Stromal cell of bone marrow (primary cell): ENCODE measurements around the gene BICC1.
A peak's percentile ranks its signal among the peaks of the same experiment; 100 is the strongest.
"Not testable (repeated sequence)": the region's sequence is repeated elsewhere in the genome, so short reads cannot be mapped to it uniquely, and the experiment has no call there.

ENCODE experiments used
- DNase-seq: peaks from one replicate; pipeline ENCODE4 v3.0.0-alpha.2; 2012; ENCODE audit warnings: low read depth

Gene BICC1

DNA sequence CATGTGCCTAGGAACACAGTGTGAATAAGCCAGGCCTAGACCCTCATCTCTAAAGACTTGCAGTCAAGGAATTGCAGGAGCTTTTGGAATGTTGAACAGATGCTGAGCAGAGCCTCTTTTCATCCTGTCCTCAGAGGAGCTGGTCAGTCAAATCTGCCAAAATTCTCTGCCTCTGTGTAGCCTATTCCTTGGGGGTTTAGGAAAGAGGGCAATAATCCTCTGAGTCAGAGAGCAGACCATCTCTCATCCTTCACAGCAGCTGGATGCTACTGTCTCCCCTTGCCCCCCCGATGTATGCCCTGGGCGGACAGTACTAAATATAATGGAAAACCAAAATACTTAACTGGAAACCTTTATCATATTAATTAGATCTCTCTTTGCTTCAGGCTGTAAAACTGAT lies 52.6 kb downstream of the BICC1 start:
- no peak for DNase-seq

DNA sequence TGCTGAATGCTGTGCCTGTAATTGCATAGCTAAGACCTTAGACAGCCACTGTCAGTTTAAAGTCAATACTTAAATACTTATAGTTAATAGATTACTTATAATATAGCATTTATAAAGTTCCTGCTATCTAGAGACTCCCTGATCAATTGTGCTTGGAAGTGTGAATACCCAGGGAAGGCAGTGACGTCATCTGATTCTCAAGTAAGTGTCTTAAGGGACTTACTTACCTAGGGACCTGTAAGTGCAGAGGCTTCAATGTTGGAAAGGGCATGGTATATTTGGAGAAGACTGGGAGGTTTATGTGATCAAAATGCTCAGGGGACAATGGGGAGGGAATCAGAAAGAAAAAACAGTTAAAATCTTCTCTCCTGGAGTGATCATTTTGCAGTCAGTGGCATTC lies 55.0 kb downstream of the BICC1 start:
- no peak for DNase-seq

DNA sequence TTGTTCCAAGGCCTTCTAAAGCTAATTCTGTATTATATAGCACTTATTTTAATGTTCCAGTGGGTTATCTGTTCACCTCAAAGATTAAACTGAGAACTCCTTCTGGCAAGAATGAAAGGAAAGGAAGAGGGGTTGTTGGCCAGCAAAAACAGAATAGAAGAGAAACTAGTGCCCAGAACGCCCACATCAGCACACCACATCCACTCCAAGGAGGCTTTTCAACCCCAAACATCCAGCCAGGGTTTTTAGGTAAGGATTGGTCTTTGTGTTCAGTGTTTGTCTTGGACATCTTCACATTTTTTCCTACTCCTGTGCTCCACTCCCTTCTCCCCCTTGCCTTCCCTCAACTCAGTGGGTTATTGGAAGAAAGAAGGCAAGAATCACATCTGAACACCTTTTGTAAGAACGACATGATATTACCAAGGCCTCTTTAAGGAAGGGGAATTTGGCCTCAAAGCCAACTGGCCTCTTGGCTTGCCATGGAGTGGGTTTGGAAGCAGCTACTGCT lies 55.8 kb downstream of the BICC1 start:
- DNase-seq: no peak

DNA sequence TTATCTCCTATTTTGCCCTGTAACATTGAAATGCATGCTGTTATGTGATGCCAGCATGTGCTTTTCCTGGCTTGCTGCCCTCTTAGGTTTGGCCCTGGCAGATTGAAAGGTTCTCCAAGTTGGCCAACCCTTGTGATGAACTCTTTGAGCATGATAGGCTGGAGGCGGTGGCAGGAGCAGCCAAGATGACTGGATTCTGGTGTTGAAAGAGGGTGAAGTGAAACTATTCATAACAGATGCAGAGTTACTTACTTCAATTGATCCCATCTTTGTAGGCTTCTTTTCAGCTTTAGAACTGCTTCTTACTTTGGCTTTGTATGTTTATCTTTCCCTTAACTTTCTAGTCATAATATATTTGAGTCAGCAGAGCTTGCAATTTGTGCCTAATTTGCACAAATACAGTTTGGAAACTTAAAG lies 57.6 kb downstream of the BICC1 start:
- DNase-seq: peak; percentile 49

DNA sequence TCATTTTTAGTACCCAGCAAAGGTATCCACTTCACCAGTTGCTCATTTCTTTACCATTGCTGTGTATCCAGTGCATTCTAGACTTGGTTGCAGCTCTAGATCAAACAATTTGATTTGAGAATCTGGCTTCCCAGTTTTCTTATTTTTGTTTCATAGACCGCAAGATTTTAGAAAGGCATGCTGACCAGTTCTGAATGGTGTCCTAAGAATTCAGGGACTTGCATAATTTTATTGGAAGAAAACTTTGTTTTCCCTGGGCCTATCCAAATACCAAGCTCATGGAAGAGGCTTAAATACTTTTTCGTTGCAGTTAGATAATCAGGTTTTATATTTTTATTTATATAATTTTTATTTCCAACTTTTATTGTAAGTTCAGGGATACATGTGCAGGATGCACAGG lies 58.3 kb downstream of the BICC1 start:
- DNase-seq: peak; percentile 31

DNA sequence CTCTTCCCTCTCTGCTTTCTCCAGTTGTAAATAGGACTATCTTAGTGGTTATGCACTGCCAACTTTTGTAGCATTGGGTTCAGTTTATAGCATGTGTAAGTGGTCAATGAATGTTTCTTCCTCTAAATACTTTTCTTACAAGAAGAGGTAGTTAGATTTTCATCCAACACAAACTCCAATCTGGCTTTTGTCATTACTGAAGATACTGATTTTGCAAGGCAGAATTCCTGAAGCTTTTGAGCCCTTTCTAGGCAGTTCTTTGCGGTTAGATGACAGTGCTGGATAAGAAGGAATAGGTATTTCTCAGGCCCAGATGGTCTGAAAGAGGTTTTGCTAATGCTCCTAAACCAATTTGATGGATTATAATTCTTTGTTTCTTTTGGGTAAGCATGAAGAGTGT lies 60.5 kb downstream of the BICC1 start:
- no peak for DNase-seq

DNA sequence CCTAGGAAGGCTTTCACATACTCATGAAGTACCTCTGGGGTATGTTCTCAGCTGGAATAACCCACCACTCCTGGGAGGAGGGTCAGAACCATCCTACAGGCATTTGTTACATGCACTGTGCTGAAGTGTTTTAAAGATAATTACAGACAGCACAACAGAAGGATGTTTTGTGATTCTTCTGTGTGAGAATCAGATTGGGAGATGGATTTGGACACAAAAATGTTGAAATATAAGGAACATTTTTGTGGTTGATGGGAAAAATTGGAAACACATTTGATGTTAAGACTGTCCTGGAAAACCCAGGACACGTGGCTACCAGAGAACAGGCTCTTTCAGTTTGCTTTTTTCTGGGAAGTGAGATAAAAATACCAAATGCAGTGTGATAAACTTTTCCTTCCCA lies 61.4 kb downstream of the BICC1 start:
- peak; percentile 38 for DNase-seq

DNA sequence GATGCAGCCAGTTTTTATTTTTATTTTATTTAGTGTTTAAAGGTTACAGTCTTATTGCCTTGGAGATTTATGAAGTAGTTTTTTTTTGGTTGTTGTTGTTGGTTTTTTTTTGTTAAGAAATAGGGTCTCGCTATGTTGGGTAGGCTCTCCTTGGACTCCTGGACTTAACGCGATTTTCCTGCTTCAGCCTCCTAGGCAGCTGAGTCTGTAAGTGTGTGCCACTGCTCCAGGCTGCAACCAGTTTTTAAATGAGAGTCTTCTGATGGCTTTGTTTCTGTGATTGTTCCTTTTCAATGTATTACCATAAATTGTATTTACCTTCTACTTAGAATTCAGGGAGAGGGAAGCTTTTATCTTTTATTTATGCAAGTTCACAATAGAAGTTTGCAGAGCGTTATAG lies 62.8 kb downstream of the BICC1 start:
- no peak for DNase-seq

DNA sequence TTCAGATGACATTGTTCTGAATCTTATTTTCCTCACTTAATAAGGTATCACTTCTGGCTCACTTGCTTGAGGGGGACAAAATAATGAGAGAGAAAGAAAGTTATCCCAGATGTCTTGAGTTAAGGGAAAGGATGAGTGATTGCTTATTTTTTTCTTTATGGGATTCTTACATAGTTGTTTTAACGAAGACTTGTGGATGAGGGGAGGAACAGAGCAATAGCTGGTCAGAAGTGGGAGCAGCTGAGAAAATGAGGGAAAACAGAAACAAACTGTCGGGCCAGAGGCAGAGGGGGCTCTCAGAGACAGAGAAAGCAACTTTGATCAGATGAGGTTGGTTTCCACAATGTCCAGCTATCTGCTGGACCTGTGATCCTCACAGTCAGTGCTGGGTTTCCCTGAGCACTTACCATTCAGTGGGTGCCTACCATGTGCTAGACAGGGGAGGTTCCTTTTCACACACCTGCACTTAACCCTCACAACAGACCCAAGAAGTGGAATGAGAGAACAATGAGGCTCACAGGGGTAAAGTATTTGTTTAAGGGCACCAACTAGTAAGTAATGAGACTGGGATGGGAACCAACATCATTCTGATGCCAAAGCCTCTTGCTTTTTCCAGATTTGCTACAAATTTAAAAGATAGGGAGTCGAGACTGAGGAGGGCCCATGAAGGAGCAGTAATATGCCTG lies 64.2 kb downstream of the BICC1 start:
- DNase-seq: no peak

DNA sequence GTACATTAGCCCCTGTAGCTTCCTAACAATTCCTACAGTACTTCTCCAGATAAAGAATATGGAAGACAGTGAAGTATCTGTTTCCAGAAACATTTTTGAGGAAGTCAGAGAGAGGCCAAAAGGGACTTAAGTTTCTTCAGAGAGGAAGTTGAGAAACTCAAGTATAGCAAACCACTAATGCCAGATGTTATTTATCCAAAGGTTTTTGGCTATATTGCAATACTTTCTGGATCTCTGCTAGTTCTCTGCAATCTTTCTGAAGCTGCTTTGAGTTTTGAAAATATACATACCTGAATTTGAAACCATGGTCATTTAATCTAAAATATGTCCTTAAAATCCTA lies 64.7 kb downstream of the BICC1 start:
- DNase-seq: peak; percentile 73

DNA sequence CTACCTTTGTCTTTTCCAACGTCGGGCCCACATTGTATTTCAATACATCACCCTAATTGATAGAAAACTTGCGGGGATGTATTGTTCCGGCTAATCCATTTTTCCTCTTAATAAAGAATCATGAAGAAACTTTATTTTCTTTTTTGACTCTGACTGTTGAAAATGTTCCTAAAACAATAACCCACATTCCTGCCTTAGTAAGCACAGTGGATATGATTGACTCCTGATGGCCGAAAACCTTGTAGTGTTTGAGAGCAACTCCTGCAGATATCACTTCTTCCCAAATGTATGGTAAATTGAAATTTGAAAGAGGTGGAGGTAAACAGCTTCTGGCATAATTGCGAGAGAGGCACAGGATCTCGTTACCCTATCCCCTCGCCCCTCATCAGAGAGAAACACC lies 65.7 kb downstream of the BICC1 start:
- DNase-seq: no peak

DNA sequence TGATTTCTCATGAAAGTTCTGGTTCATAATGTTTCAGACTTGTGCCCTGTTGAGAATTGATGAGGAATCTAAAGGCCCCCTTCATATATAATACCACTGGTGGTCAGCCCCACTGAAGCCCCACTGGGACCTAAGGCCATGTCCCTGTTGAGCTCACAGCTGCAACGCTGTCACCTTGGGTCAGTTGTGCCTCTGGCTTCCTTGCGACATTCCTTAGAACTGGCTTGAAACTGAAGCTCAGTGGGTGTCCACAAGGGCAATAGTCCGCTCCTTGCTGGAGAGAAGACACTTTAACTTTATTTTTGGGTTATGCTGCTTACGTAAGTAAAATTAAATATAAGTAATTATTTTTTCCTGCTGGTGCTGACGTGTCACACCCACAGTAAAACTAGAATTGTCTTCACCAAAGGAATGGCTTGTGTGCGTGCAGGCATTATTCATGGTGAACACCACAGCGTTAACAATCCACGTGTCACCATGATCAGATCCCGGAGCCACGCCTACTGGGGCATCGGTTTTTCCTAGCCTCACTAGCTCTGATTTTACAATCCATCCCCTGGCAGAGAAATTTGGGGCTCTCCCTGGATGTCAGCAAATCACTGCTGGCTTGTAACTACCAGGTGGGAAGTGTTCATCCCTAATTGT lies 66.5 kb downstream of the BICC1 start:
- no peak for DNase-seq

DNA sequence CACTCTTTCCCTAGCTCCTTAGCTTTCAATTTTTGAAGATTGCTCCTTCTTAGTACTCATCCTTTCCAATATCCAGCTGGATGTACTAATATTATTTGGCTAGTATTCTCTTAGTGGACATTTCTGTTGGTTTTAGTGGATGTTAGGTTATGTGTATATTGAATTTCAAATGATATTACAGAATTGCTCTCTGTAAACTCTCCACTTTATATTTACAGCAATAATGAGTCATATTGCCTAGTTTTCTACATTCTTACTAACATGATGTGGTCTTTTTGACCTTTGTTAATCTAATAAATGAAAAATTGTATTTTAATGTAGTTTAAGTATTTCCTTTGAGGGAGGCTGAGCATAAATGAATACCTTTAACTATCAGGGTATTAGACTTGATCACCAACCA lies 69.4 kb downstream of the BICC1 start:
- DNase-seq: no peak

DNA sequence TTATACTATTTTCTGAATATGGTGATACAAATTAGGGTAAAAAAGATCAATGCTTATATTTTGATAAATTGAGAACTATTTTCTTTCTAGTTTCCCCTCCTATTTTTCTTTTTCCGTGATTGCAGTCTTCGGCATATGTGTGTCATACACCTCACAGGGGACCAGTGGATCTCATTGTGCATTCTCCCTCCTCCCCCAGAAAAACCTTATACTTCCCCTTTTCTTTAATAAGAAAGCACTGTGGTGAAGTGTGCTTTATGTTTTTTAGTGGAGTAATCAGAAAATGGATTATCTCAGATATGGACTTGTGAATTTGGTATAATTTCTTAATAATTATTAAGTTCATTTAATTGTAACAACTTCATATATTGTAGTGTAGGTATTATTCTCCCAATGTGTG lies 72.8 kb downstream of the BICC1 start:
- no peak for DNase-seq

DNA sequence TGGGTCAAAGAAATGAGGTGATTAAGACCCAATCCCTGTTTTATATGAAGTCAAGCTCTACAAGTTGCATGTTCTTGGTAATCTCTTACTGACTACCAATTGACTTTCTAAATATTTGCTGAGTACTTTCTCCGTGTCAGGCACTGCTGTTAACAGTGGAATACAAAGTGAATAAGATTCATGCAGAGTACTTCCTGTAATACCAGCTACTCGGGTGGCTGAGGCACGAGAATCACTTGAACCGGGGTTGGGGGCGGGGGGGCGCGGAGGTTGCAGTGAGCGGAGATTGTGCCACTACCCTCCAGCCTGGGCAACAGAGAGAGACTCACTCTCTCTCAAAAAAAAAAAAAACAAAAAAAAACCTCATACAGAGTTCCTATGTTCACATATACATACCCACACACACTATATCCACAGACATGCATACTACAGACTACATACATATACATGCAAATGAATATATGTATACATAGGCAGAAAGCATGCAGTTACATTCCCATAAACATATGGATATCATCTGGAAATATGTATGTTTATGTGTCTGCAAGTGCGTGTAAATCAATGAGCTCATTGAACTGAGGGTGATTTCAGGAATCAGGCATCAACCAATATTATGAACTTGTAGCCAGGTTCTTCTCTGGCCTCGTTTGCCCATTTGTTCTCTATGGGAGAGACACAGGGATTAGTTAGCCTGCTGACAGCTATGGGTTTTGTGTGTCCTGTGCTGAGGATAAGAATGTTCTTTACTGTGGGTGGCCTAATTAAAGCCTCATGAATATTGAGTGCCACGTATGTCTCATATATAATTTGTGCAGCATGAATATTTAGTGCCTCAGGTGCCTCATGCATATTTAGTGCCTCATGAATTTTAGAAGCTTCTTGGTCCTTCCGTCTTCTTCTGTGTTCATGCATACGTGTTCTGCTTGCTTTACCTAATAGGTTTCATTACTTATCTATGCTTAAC lies 73.9 kb downstream of the BICC1 start:
- no peak for DNase-seq

DNA sequence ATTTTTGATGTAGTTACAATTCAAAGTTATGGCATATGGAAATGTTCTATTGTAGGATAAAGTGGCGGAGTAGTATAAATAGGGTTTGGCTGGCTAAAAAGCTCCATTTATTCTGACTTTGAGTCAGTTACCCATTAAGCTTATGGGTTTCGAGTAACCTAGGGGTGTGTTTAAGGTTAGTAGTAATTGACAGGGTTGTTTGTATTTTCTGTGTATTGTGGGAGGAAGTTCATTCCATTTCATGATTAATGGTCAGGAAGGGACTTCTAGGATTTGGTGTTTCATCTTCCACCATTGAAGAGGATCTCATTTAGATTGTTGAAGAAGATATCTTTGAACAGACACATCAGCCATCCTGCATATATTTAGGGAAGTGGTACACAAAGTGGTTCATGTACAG lies 75.0 kb downstream of the BICC1 start:
- DNase-seq: no peak

DNA sequence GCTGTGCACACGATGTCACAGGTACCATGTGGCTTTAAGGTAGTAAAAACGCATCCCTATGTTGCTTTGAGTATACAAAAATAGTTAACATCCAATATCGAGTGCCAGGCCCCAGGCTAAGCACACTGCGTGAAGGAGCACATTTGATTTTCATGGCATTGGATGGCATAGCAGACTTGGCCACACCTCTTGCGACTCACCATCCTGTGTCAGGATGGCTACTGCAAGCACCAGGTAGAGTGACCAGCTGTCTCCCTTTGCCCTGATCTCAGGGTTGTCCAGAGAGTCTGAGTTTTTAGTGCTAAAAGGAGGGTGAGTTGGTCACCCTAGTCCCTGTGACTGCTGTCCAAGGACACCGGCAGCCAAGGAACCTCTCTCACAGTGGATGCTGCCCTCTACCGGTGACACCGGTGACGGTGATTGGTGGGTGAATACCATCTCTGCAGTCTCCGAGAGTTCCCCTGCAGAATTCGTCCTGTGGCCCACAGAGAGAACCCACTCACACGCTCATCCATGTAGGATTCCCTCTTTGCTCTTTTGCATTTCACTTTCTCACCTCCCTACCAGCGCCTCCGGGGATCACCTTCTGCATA lies 76.1 kb downstream of the BICC1 start:
- no peak for DNase-seq

DNA sequence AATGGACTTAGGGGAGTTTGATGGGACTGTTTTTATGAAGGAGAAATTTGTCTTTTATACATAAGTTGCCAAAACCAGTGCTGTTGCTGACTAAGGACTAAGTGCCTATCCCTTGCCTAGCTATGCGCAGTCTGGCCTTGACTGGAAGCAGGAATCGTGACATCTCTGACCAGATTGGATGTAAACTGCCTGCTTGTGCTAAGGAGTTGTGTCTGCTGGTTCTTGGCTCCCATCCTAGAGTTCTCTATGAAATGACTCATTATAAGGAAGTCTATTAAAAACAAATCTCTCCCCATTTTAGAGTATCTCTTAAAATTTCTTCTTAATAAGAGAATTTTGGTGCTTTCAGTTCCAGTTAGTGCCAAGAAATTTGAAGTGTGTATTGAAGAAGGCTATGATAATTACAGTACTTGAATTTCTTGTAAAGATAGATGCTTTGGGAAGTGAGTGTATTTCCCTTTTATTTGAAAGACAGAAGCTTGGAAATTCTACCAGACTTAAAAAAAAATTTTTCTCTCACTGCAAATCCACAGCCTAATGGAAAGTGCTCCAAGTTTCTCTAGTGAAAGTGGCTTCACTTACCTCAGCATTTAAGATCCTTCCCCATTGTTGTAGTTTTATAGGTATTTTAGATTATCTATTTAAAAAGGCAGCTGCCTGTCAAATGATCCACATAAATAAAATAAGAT lies 77.6 kb downstream of the BICC1 start:
- DNase-seq: peak; percentile 93

DNA sequence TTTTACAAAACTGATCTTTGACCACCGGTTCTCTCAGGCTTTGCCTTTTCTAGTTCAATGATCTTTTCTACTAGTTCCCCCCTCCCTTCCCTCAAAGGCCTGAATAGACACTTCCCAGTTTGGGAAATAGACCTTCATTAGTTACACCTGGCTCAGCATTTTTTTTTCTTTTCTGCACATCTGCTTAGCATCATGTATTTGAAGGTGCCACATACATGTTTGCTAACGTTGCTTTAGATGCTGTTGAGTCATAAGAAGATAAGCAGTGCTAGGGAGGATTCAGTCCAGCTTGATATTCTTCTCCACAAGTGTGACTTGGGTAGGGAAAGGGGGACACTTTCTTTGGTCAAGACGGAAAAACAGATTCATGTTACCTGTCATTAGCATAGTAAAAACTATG lies 78.3 kb downstream of the BICC1 start:
- DNase-seq: no peak

DNA sequence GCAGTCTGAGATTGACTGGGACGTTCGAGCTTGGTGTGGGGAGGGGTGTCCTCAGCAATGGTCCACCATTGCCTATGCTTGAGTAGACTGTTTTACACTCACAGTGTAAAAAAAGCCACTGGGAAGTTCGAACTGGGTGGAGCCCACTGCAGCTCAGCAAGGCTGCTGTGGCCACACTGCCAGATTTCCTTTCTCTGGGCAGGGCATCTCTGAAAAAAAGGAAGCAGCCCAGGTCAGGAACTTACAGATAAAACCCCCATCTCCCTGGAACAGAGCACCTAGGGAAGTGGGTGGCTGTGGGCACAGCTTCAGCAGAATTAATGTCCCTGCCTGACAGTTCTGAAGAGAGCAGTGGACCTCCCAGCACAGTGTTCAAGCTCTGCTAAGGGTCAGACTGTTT lies 80.3 kb downstream of the BICC1 start:
- no peak for DNase-seq

DNA sequence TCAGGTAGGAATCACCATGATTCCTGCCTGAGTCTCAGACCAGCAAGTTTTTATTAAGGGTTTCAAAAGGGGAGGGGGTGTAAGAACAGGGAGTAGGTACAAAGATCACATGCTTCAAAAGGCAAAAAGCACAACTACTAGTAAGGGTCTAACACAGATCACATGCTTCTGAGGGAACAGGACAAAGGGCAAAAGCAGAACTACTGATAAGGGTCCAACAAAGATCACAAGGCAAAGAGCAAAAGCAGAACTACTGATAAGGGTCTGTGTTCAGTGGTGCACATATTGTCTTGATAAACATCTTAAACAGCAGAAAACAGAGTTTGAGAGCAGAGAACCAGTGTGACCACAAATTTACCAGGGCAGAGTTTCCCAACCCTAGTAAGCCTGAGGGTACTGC lies 84.5 kb downstream of the BICC1 start:
- DNase-seq: not testable (repeated sequence)
